Measurements from ENCODE around the gene RETREG1.

RETREG1 gene

GRCh38 chr5:16459451-16459850, 157.3 kb downstream of the RETREG1 start:
- Histone ChIP-seq H2AK5ac (ENCODE audit: low read depth, low read length) (no peak overlapping the region), H3K14ac (ENCODE audit: low read length) (no peak overlapping the region), H3K9ac (ENCODE audit: low read depth, low read length, poor library complexity) (no peak overlapping the region), H3K9me3 (replicated peaks in 1 of 2; ENCODE audit: control insufficient read depth in 2 of 2, insufficient read depth in 1 of 2, low read depth in 1 of 2, low read length in 2 of 2) (no peaks in the 10 kb centered on the region), H2AFZ (ENCODE audit: low read length) (no peak overlapping the region), H3K23ac (ENCODE audit: low read depth, low read length, poor library complexity) (no peak overlapping the region), H3K4me1 (ENCODE audit: control insufficient read depth in 2 of 2, insufficient read depth in 1 of 2, low read depth in 1 of 2, low read length in 2 of 2) (peaks cover 0 to under 1% of the 10 kb centered on the region in 2 donors), H3K79me1 (ENCODE audit: low read depth, low read length) (no peaks in the 10 kb centered on the region), H2BK120ac (ENCODE audit: low read depth, low read length) (no peak overlapping the region), H4K8ac (ENCODE audit: low read depth, low read length) (no peak overlapping the region), H3K4me3 (ENCODE audit: low read length in 2 of 2) (no peak overlapping the region), H3K36me3 (replicated peaks in 1 of 2; ENCODE audit: control insufficient read depth in 2 of 2, insufficient read depth in 2 of 2, low read length in 2 of 2) (peaks cover 20 to 94% of the 10 kb centered on the region in 2 donors), H2BK5ac (ENCODE audit: low read length) (no peak overlapping the region), H3K4me2 (ENCODE audit: insufficient read depth, low read length, poor library complexity, severe bottlenecking) (no peak overlapping the region), H2BK12ac (ENCODE audit: low read length) (no peak overlapping the region), H3K18ac (ENCODE audit: low read length) (no peak overlapping the region), H3K4ac (ENCODE audit: low read length) (no peak overlapping the region), H4K91ac (ENCODE audit: low read depth, low read length, poor library complexity) (no peak overlapping the region), H3K27ac (replicated peaks; ENCODE audit: low read length) (no peak overlapping the region), H2BK15ac (ENCODE audit: low read length) (no peak overlapping the region), H3K27me3 (ENCODE audit: control insufficient read depth in 3 of 3, insufficient read depth in 3 of 3, low read depth in 1 of 3, low read length in 3 of 3) (no peaks in the 10 kb centered on the region)
- DNase-seq (ENCODE audit: low spot score), result no peak

GRCh38 chr5:16457853-16458252, 158.9 kb downstream of the RETREG1 start:
- H2BK120ac ChIP-seq (ENCODE audit: low read depth, low read length), result no peak overlapping the region
- H3K4me1 ChIP-seq (ENCODE audit: control insufficient read depth in 2 of 2, insufficient read depth in 1 of 2, low read depth in 1 of 2, low read length in 2 of 2), result no peaks in the 10 kb centered on the region
- H4K91ac ChIP-seq (ENCODE audit: low read depth, low read length, poor library complexity), result no peak overlapping the region
- no peak for DNase-seq (ENCODE audit: low spot score)
- H3K14ac ChIP-seq (ENCODE audit: low read length), result no peak overlapping the region
- 100% methylated on average over 1 of the region's 1 CpG for WGBS, 2 donors (ENCODE audit: extremely low coverage in 2 of 2, insufficient read length in 2 of 2, insufficient replicate concordance in 1 of 2)
- no peak overlapping the region for H4K8ac ChIP-seq (ENCODE audit: low read depth, low read length)
- H3K9ac ChIP-seq (ENCODE audit: low read depth, low read length, poor library complexity), result no peak overlapping the region
- no peak overlapping the region for H3K27ac ChIP-seq (replicated peaks; ENCODE audit: low read length)
- no peak overlapping the region for H3K4me2 ChIP-seq (ENCODE audit: insufficient read depth, low read length, poor library complexity, severe bottlenecking)
- no peak overlapping the region for H2BK15ac ChIP-seq (ENCODE audit: low read length)
- H3K27me3 ChIP-seq (ENCODE audit: control insufficient read depth in 3 of 3, insufficient read depth in 3 of 3, low read depth in 1 of 3, low read length in 3 of 3), result no peaks in the 10 kb centered on the region
- H3K9me3 ChIP-seq (replicated peaks in 1 of 2; ENCODE audit: control insufficient read depth in 2 of 2, insufficient read depth in 1 of 2, low read depth in 1 of 2, low read length in 2 of 2), result no peaks in the 10 kb centered on the region
- peaks cover 18 to 95% of the 10 kb centered on the region in 2 donors for H3K36me3 ChIP-seq (replicated peaks in 1 of 2; ENCODE audit: control insufficient read depth in 2 of 2, insufficient read depth in 2 of 2, low read length in 2 of 2)
- no peak overlapping the region for H3K4ac ChIP-seq (ENCODE audit: low read length)
- no peak overlapping the region for H3K4me3 ChIP-seq (ENCODE audit: low read length in 2 of 2)
- H3K18ac ChIP-seq (ENCODE audit: low read length), result no peak overlapping the region
- no peak overlapping the region for H2AK5ac ChIP-seq (ENCODE audit: low read depth, low read length)
- no peaks in the 10 kb centered on the region for H3K79me1 ChIP-seq (ENCODE audit: low read depth, low read length)
- H2BK12ac ChIP-seq (ENCODE audit: low read length), result no peak overlapping the region
- H2AFZ ChIP-seq (ENCODE audit: low read length), result no peak overlapping the region
- no peak overlapping the region for H3K23ac ChIP-seq (ENCODE audit: low read depth, low read length, poor library complexity)
- H2BK5ac ChIP-seq (ENCODE audit: low read length), result no peak overlapping the region

- Histone ChIP-seq H3K36me3 (replicated peaks in 1 of 2; ENCODE audit: control insufficient read depth in 2 of 2, insufficient read depth in 2 of 2, low read length in 2 of 2) (peaks cover 16 to 95% of the 10 kb centered on the region in 2 donors), H3K4me1 (ENCODE audit: control insufficient read depth in 2 of 2, insufficient read depth in 1 of 2, low read depth in 1 of 2, low read length in 2 of 2) (no peaks in the 10 kb centered on the region), H3K27ac (replicated peaks; ENCODE audit: low read length) (no peak overlapping the region), H3K9ac (ENCODE audit: low read depth, low read length, poor library complexity) (no peak overlapping the region), H3K9me3 (replicated peaks in 1 of 2; ENCODE audit: control insufficient read depth in 2 of 2, insufficient read depth in 1 of 2, low read depth in 1 of 2, low read length in 2 of 2) (no peaks in the 10 kb centered on the region), H3K4me3 (ENCODE audit: low read length in 2 of 2) (no peak overlapping the region), H4K91ac (ENCODE audit: low read depth, low read length, poor library complexity) (no peak overlapping the region), H2AK5ac (ENCODE audit: low read depth, low read length) (no peak overlapping the region), H3K4ac (ENCODE audit: low read length) (no peak overlapping the region), H3K18ac (ENCODE audit: low read length) (no peak overlapping the region), H2AFZ (ENCODE audit: low read length) (no peak overlapping the region), H2BK12ac (ENCODE audit: low read length) (no peak overlapping the region), H3K4me2 (ENCODE audit: insufficient read depth, low read length, poor library complexity, severe bottlenecking) (no peak overlapping the region), H2BK120ac (ENCODE audit: low read depth, low read length) (no peak overlapping the region), H4K8ac (ENCODE audit: low read depth, low read length) (no peak overlapping the region), H3K79me1 (ENCODE audit: low read depth, low read length) (no peaks in the 10 kb centered on the region), H2BK5ac (ENCODE audit: low read length) (no peak overlapping the region), H3K14ac (ENCODE audit: low read length) (no peak overlapping the region), H2BK15ac (ENCODE audit: low read length) (no peak overlapping the region), H3K27me3 (ENCODE audit: control insufficient read depth in 3 of 3, insufficient read depth in 3 of 3, low read depth in 1 of 3, low read length in 3 of 3) (no peaks in the 10 kb centered on the region), H3K23ac (ENCODE audit: low read depth, low read length, poor library complexity) (no peak overlapping the region)
- DNase-seq (ENCODE audit: low spot score), result no peak
- no CpG with 5 or more reads among the region's 3 CpGs for WGBS, 2 donors (ENCODE audit: extremely low coverage in 2 of 2, insufficient read length in 2 of 2, insufficient replicate concordance in 1 of 2)
These were observed 159.3 kb downstream of the RETREG1 start for GRCh38 chr5:16457451-16457850.

GRCh38 chr5:16456103-16456832, 160.5 kb downstream of the RETREG1 start:
- Histone ChIP-seq H2AK5ac (ENCODE audit: low read depth, low read length) (no peak overlapping the region), H3K27ac (replicated peaks; ENCODE audit: low read length) (no peak overlapping the region), H3K23ac (ENCODE audit: low read depth, low read length, poor library complexity) (no peak overlapping the region), H3K27me3 (ENCODE audit: control insufficient read depth in 3 of 3, insufficient read depth in 3 of 3, low read depth in 1 of 3, low read length in 3 of 3) (no peaks in the 10 kb centered on the region), H3K4me1 (ENCODE audit: control insufficient read depth in 2 of 2, insufficient read depth in 1 of 2, low read depth in 1 of 2, low read length in 2 of 2) (no peaks in the 10 kb centered on the region), H3K9ac (ENCODE audit: low read depth, low read length, poor library complexity) (no peak overlapping the region), H4K8ac (ENCODE audit: low read depth, low read length) (no peak overlapping the region), H3K4ac (ENCODE audit: low read length) (no peak overlapping the region), H3K4me3 (ENCODE audit: low read length in 2 of 2) (no peak overlapping the region), H3K14ac (ENCODE audit: low read length) (no peak overlapping the region), H4K91ac (ENCODE audit: low read depth, low read length, poor library complexity) (no peak overlapping the region), H3K9me3 (replicated peaks in 1 of 2; ENCODE audit: control insufficient read depth in 2 of 2, insufficient read depth in 1 of 2, low read depth in 1 of 2, low read length in 2 of 2) (no peaks in the 10 kb centered on the region), H3K36me3 (replicated peaks in 1 of 2; ENCODE audit: control insufficient read depth in 2 of 2, insufficient read depth in 2 of 2, low read length in 2 of 2) (peaks cover 13 to 95% of the 10 kb centered on the region in 2 donors), H2BK120ac (ENCODE audit: low read depth, low read length) (no peak overlapping the region), H2BK5ac (ENCODE audit: low read length) (no peak overlapping the region), H2BK15ac (ENCODE audit: low read length) (no peak overlapping the region), H2AFZ (ENCODE audit: low read length) (no peak overlapping the region), H3K79me1 (ENCODE audit: low read depth, low read length) (no peaks in the 10 kb centered on the region), H2BK12ac (ENCODE audit: low read length) (no peak overlapping the region), H3K18ac (ENCODE audit: low read length) (no peak overlapping the region), H3K4me2 (ENCODE audit: insufficient read depth, low read length, poor library complexity, severe bottlenecking) (no peak overlapping the region)
- DNase-seq (ENCODE audit: low spot score), result peak; percentile 76
- no CpG with 5 or more reads among the region's 4 CpGs for WGBS, 2 donors (ENCODE audit: extremely low coverage in 2 of 2, insufficient read length in 2 of 2, insufficient replicate concordance in 1 of 2)
